Keratinocyte (primary cell): ENCODE data around the gene GALNT13. TPM values are rescaled to one million over a fixed set of nuclear protein-coding genes. Genes with fewer than 3 reads are reported as not detected.

Experiments used
- DNase-seq: peaks from one replicate; pipeline ENCODE4 v3.0.0-alpha.2; 2011; ENCODE audit warnings: low read depth, missing footprints, low spot score
- FAIRE-seq: peaks from 2 replicates; lab custom pipeline; 2011; peaks lifted over from hg19 to GRCh38; lab: Jason Lieb, UNC
- H2AFZ ChIP-seq: 2 replicates; pipeline ENCODE4 v1.6.0; 2012; ENCODE audit warnings: low read length, control low read depth, inconsistent platforms; ENCODE audit not compliant: control insufficient read depth
- H3K27ac ChIP-seq: 2 replicates; pipeline ENCODE4 v1.5.1; 2011; ENCODE audit warnings: low read length; ENCODE audit not compliant: control insufficient read depth, insufficient read depth
- H3K27me3 ChIP-seq: 3 replicates; pipeline ENCODE4 v1.6.0; 2011; ENCODE audit warnings: low read length; ENCODE audit not compliant: control insufficient read depth, insufficient read depth; ENCODE audit errors: extremely low read depth
- H3K36me3 ChIP-seq, 2 experiments: 2 replicates in 1 of 2; 3 replicates in 1 of 2; pipeline ENCODE4 v1.5.1; 2011; ENCODE audit warnings: low read length in 2 of 2, mild to moderate bottlenecking in 1 of 2; ENCODE audit not compliant: control insufficient read depth in 2 of 2, insufficient read depth in 2 of 2; ENCODE audit errors: extremely low read depth in 1 of 2
- H3K4me1 ChIP-seq: 3 replicates; pipeline ENCODE4 v1.5.1; 2011; ENCODE audit warnings: low read length; ENCODE audit not compliant: control insufficient read depth, insufficient read depth; ENCODE audit errors: extremely low read depth
- H3K4me2 ChIP-seq: 3 replicates; pipeline ENCODE4 v1.6.0; 2011; ENCODE audit warnings: low read depth, low read length; ENCODE audit not compliant: control insufficient read depth, insufficient read depth; ENCODE audit errors: extremely low read depth
- H3K4me3 ChIP-seq, 3 experiments: fragments of 200-600 bp in 1 of 3; sonication (generic) in 1 of 3; 2 replicates in 2 of 3; 3 replicates in 1 of 3; pipeline ENCODE4 v1.5.1; 2011 to 2016; ENCODE audit warnings: low read length in 3 of 3, mild to moderate bottlenecking in 3 of 3, control low read depth in 2 of 3, inconsistent platforms in 1 of 3, low read depth in 1 of 3, mixed read lengths in 1 of 3, mixed run types in 1 of 3, moderate library complexity in 1 of 3; ENCODE audit not compliant: control insufficient read depth in 2 of 3, insufficient read depth in 2 of 3; ENCODE audit errors: extremely low read depth in 1 of 3
- H3K79me2 ChIP-seq: 2 replicates; pipeline ENCODE4 v1.6.0; 2012; ENCODE audit warnings: low read length; ENCODE audit not compliant: control insufficient read depth, insufficient read depth
- H3K9ac ChIP-seq: 3 replicates; pipeline ENCODE4 v1.6.0; 2011; ENCODE audit warnings: low read length; ENCODE audit not compliant: control insufficient read depth, insufficient read depth; ENCODE audit errors: extremely low read depth
- H3K9me1 ChIP-seq: 3 replicates; pipeline ENCODE4 v1.6.0; 2011; ENCODE audit warnings: low read length; ENCODE audit not compliant: control insufficient read depth, insufficient read depth; ENCODE audit errors: extremely low read depth
- H3K9me3 ChIP-seq: 2 replicates; pipeline ENCODE4 v1.5.1; 2012; ENCODE audit warnings: low read depth, low read length; ENCODE audit not compliant: control insufficient read depth
- H4K20me1 ChIP-seq: 3 replicates; pipeline ENCODE4 v1.6.0; 2011; ENCODE audit warnings: low read length; ENCODE audit not compliant: control insufficient read depth, insufficient read depth; ENCODE audit errors: extremely low read depth
- CTCF ChIP-seq, 3 experiments: IDR thresholded peaks in 1 of 3; conservative IDR thresholded peaks in 1 of 3; optimal IDR thresholded peaks in 1 of 3; 2 replicates in 2 of 3; 3 replicates in 1 of 3; pipeline versions ENCODE3 to v1.5.1; 2011; ENCODE audit warnings: low read length in 3 of 3, mild to moderate bottlenecking in 3 of 3, moderate library complexity in 2 of 3, control low read depth in 1 of 3, inconsistent platforms in 1 of 3; ENCODE audit not compliant: insufficient read depth in 2 of 3; ENCODE audit errors: extremely low read depth in 1 of 3
- EZH2 ChIP-seq: IDR thresholded peaks from one replicate; pipeline ENCODE4 v1.6.1; 2012; ENCODE audit warnings: inconsistent platforms, mild to moderate bottlenecking, low read length, moderate library complexity
- dilution Hi-C: fragments of 300-500 bp; cut with MboI; formaldehyde crosslinking; loops from one replicate; pipeline ENCODE4 v1.7.0; 2020; ENCODE audit warnings: low sequenced_read_pairs; ENCODE audit not compliant: extremely low pct_ligation_motif_present
- polyA plus RNA-seq, 5 experiments: library from polyadenylated mRNA; depleted of rRNA in 3 of 5; stranded (reverse) in 3 of 5; stranded (forward) in 1 of 5; unstranded in 1 of 5; fragments of >200 nt; gene quantifications; 1 replicate in 1 of 5; 2 replicates in 3 of 5; 3 replicates in 1 of 5; pipeline versions ENCODE4 v1.2.1 to v1.2.3, GENCODE V29; 2011 to 2012; ENCODE audit warnings: missing spikeins in 2 of 5, low read depth in 1 of 5, low replicate concordance in 1 of 5

The GALNT13 gene
- polyA plus RNA-seq, 1 donor (not counting 4 experiments of a cell fraction or from before 2014, with no cell fraction given): not detected

DNA sequence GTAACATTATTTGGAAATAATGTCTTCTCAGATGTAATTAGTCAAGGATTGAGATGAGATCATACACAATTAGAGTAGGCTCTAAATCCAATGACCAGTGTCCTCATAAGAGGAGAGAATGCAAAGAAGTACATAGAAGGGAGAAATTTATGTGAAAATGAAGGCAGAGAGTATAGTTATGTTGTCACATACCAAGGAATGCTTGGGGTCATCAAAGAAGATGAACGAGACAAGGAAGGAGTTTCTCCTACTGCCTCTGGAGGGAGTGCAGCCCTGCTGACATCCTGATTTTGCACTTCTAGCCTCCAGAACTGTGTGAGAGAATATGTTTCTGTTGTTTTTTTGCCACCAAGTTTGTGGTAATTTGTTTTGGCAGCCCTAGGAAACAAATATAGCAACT lies 100.1 kb downstream of the GALNT13 start:
- Histone ChIP-seq H3K79me2 (no peaks in the 10 kb centered on the region), H4K20me1 (no peaks in the 10 kb centered on the region), H3K4me3 (no peak overlapping the region), H3K9me3 (peaks cover 2% of the 10 kb centered on the region), H2AFZ (no peak overlapping the region), H3K9ac (no peak overlapping the region), H3K4me2 (no peak overlapping the region), H3K9me1 (no peaks in the 10 kb centered on the region), H3K36me3 (no peaks in the 10 kb centered on the region), H3K4me1 (no peaks in the 10 kb centered on the region), H3K27me3 (no peaks in the 10 kb centered on the region), H3K27ac (no peak overlapping the region)
- dilution Hi-C loops: no loop called here
- no peak for DNase-seq
- no peak for FAIRE-seq
- TF ChIP-seq CTCF (optimal IDR thresholded peaks at IDR 0.05 in 1 of 3, IDR thresholded peaks at IDR 0.05 in 1 of 3, conservative IDR thresholded peaks at IDR 0.05 in 1 of 3; ENCODE audit: extremely low read depth in 1 of 3, insufficient read depth in 2 of 3, low read length in 3 of 3) (no peak), EZH2 (no peak)

- Histone ChIP-seq H3K9me3 (peaks cover 2% of the 10 kb centered on the region), H4K20me1 (no peaks in the 10 kb centered on the region), H3K4me1 (no peaks in the 10 kb centered on the region), H3K27ac (no peak overlapping the region), H3K27me3 (no peaks in the 10 kb centered on the region), H3K4me2 (no peak overlapping the region), H3K36me3 (no peaks in the 10 kb centered on the region), H2AFZ (no peak overlapping the region), H3K4me3 (no peak overlapping the region), H3K9ac (no peak overlapping the region), H3K79me2 (no peaks in the 10 kb centered on the region), H3K9me1 (no peaks in the 10 kb centered on the region)
- FAIRE-seq (no peak), DNase-seq (no peak)
- dilution Hi-C loops: no loop called here
- TF ChIP-seq CTCF (optimal IDR thresholded peaks at IDR 0.05 in 1 of 3, IDR thresholded peaks at IDR 0.05 in 1 of 3, conservative IDR thresholded peaks at IDR 0.05 in 1 of 3; ENCODE audit: extremely low read depth in 1 of 3, insufficient read depth in 2 of 3, low read length in 3 of 3) (no peak), EZH2 (no peak)
Observed at GRCh38 chr2:153972412-153972811, 100.7 kb downstream of the GALNT13 start.
